Testis (tissue), 2 donors: ENCODE data around the gene GREB1L.

Source experiments
- POLR2A ChIP-seq: fragments of 450-650 bp; IDR thresholded peaks from one replicate; pipeline ENCODE4 v1.6.1; 2017; ENCODE audit warnings: antibody characterized with exemption, mild to moderate bottlenecking, moderate library complexity
- TF ChIP-seq, protein P1 (sequence below), 3 experiments: fragments of 450-650 bp in 2 of 3; fragments of 200-600 bp in 1 of 3; sonication (generic) in 1 of 3; IDR thresholded peaks; one replicate each; pipeline ENCODE4 v1.5.1; 2016 to 2019; ENCODE audit warnings: antibody characterized with exemption in 3 of 3, mild to moderate bottlenecking in 2 of 3, moderate library complexity in 1 of 3

DNA sequence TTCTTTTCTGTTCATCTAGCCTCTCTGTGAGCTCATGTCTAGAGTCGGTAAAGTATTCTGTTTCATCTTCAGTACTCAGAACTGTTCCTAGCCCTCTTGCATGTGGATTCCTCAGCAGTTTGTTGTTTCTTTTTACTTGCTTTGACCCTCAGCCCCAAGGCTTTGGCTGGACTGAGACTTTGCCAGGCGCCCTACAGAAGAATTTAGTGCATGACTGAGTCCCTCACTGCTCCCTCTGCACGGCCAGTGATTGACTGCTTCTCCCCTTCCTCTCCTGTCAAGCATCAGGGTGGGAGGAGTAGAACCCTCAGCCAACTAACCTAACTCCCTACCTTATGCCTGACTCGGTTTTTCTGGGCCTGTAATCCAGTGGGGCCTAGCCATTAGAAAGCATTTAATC lies 248.7 kb downstream of the GREB1L start:
- no peak for TF ChIP-seq POLR2A
- TF ChIP-seq, protein P1, sequence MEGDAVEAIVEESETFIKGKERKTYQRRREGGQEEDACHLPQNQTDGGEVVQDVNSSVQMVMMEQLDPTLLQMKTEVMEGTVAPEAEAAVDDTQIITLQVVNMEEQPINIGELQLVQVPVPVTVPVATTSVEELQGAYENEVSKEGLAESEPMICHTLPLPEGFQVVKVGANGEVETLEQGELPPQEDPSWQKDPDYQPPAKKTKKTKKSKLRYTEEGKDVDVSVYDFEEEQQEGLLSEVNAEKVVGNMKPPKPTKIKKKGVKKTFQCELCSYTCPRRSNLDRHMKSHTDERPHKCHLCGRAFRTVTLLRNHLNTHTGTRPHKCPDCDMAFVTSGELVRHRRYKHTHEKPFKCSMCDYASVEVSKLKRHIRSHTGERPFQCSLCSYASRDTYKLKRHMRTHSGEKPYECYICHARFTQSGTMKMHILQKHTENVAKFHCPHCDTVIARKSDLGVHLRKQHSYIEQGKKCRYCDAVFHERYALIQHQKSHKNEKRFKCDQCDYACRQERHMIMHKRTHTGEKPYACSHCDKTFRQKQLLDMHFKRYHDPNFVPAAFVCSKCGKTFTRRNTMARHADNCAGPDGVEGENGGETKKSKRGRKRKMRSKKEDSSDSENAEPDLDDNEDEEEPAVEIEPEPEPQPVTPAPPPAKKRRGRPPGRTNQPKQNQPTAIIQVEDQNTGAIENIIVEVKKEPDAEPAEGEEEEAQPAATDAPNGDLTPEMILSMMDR (IDR thresholded peaks at IDR 0.05), result no peak
